RPMI7951 (cell line): ENCODE data around the gene VAMP5. TPM values are rescaled to one million over a fixed set of nuclear protein-coding genes. Genes with fewer than 3 reads are reported as not detected.

ENCODE experiments used
- DNase-seq: peaks from one replicate; pipeline ENCODE4 v3.0.0-alpha.2; 2012; ENCODE audit warnings: low read depth
- total RNA-seq: library from RNA; depleted of rRNA; stranded (reverse); fragments of >200 nt; shearing (Covaris generic); gene quantifications from 2 replicates; pipeline ENCODE4 v1.2.3, GENCODE V29; 2014; rRNA removed

The VAMP5 gene
- total RNA-seq, 1 experiment from 2014 or later, result 25.7 TPM

DNA sequence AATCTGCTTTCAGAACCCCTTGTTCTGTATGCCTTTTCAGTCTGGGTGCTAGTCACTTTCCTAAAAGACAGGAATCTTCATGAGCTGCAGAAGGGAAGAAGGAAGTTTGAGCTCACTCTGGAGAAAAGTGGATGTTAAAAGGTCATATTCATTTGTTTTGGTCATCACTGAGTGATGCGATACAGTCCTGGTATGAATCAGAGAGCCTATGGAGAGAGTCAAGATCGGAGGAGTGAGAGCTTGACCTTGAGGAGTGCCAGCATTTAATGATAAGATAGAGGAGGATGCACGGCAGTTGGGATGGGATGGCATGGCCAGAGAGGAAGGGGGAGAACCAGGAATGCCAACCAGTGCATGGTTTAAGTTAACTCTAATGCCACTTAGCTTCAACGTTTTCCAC, 51.4 kb downstream of the VAMP5 start:
- no peak for DNase-seq

DNA sequence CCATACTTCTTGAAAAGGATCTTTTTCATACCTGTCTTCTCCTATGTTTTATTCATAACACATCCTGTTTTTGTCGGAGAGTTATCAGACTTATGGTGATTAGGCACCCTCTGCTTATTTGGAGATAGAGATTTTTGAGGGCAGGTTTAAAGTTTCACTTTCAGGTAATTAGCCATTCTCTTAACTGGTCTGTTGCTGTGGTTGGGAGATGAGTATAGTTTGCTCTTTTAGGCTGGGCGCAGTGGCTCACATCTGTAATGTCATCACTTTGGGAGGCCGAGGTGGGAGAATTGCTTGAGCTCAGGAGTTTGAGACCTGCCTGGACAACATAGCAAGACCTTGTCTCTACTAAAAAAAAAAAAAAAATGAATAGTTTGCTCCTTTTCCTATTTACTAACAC, 58.5 kb downstream of the VAMP5 start:
- no peak for DNase-seq

Other genes starting within 250 kb of the VAMP5 start
- gene RETSAT, start 229.9 kb upstream of the VAMP5 start, total RNA-seq, result 47.3 and 47.9 TPM in 2 replicates
- 18.1 and 18.6 TPM in 2 replicates for gene ELMOD3, start 229.7 kb upstream of the VAMP5 start, total RNA-seq
- gene CAPG, start 174.1 kb upstream of the VAMP5 start, total RNA-seq, result 5.2 and 8.5 TPM in 2 replicates
- gene SH2D6, start 165.7 kb upstream of the VAMP5 start, total RNA-seq, result not detected in 2 replicates
- 52.0 and 61.4 TPM in 2 replicates for gene MAT2A, start 45.3 kb upstream of the VAMP5 start, total RNA-seq
- 52.4 and 59.3 TPM in 2 replicates for gene GGCX, start 22.9 kb upstream of the VAMP5 start, total RNA-seq
- gene VAMP8, start 6.8 kb upstream of the VAMP5 start, total RNA-seq, result 25.0 and 27.6 TPM in 2 replicates
- gene RNF181, start 11.3 kb downstream of the VAMP5 start, total RNA-seq, result 359 and 388 TPM in 2 replicates
- 5.5 and 6.2 TPM in 2 replicates for gene TMEM150A, start 18.3 kb downstream of the VAMP5 start, total RNA-seq
- gene C2orf68, start 27.6 kb downstream of the VAMP5 start, total RNA-seq, result 20.0 and 27.9 TPM in 2 replicates
- 76.4 and 77.8 TPM in 2 replicates for gene USP39, start 31.8 kb downstream of the VAMP5 start, total RNA-seq
- not detected in 2 replicates for gene SFTPB, start 83.8 kb downstream of the VAMP5 start, total RNA-seq
- not detected in 2 replicates for gene GNLY, start 109.9 kb downstream of the VAMP5 start, total RNA-seq
- gene ATOH8, start 169.6 kb downstream of the VAMP5 start, total RNA-seq, result 7.2 and 7.3 TPM in 2 replicates